H1 (cell line): ENCODE results near the gene CDC42EP3. TPM values are rescaled to one million over a fixed set of nuclear protein-coding genes. Genes with fewer than 3 reads are reported as not detected.

ENCODE experiments used
- CTCF ChIA-PET: fragments of 300-600 bp; sonication (Branson Sonifier 250); formaldehyde crosslinking; loops from one replicate; lab custom pipeline; 2021; ENCODE audit not compliant: partially characterized antibody; lab: Charles Lee
- POLR2A ChIA-PET: fragments of 300-600 bp; sonication (Branson Sonifier 250); formaldehyde crosslinking; loops from one replicate; lab custom pipeline; 2021; ENCODE audit warnings: inconsistent platforms; ENCODE audit not compliant: partially characterized antibody; lab: Charles Lee
- DNase-seq, 2 experiments: peaks; one replicate each; pipeline versions ENCODE4 v3.0.0 to v3.0.0-alpha.2; 2010 to 2022; ENCODE audit warnings: low spot score in 2 of 2, low read depth in 1 of 2, mixed read lengths in 1 of 2
- FAIRE-seq: peaks from 2 replicates; lab custom pipeline; 2011; peaks lifted over from hg19 to GRCh38; lab: Jason Lieb, UNC
- H2AFZ ChIP-seq: 2 replicates; pipeline ENCODE4 v1.8.1; 2012; ENCODE audit warnings: low read length, inconsistent platforms
- H2AK5ac ChIP-seq: 2 replicates; pipeline ENCODE4 v1.6.1; 2013; ENCODE audit warnings: low read depth, low read length
- H2BK120ac ChIP-seq: replicated peaks from 2 replicates; pipeline ENCODE3; 2013; ENCODE audit warnings: low read depth, low read length, inconsistent platforms
- H2BK12ac ChIP-seq: 2 replicates; pipeline ENCODE4 v1.6.1; 2013; ENCODE audit warnings: low read depth, low read length
- H2BK15ac ChIP-seq: 2 replicates; pipeline ENCODE4 v1.6.1; 2013; ENCODE audit warnings: low read length
- H2BK20ac ChIP-seq: 2 replicates; pipeline ENCODE4 v1.6.1; 2013; ENCODE audit warnings: low read length
- H2BK5ac ChIP-seq: 2 replicates; pipeline ENCODE4 v1.6.1; 2013; ENCODE audit warnings: low read depth, low read length
- H3K14ac ChIP-seq: 2 replicates; pipeline ENCODE4 v1.6.1; 2013; ENCODE audit warnings: inconsistent platforms; ENCODE audit not compliant: insufficient read length
- H3K18ac ChIP-seq: 2 replicates; pipeline ENCODE4 v1.6.1; 2013; ENCODE audit warnings: low read length; ENCODE audit errors: extremely low read depth
- H3K23ac ChIP-seq: 2 replicates; pipeline ENCODE4 v1.6.1; 2013; ENCODE audit warnings: inconsistent platforms; ENCODE audit not compliant: insufficient read length
- H3K23me2 ChIP-seq: 2 replicates; pipeline ENCODE4 v1.6.1; 2013; ENCODE audit warnings: low read depth, low read length
- H3K27ac ChIP-seq: 2 replicates; pipeline ENCODE4 v1.6.1; 2011; ENCODE audit warnings: low read depth, low read length, inconsistent platforms
- H3K27me3 ChIP-seq, 4 experiments: replicated peaks in 1 of 4; 1 replicate in 1 of 4; 2 replicates in 3 of 4; pipeline versions ENCODE4 v1.6.1 to v1.8.1; 2011 to 2013; ENCODE audit warnings: low read length in 3 of 4, mild to moderate bottlenecking in 3 of 4, inconsistent platforms in 2 of 4, mixed read lengths in 2 of 4, moderate library complexity in 1 of 4; ENCODE audit not compliant: control insufficient read depth in 3 of 4, insufficient read depth in 3 of 4; ENCODE audit errors: extremely low read depth in 1 of 4
- H3K36me3 ChIP-seq, 4 experiments: 2 replicates each; pipeline versions ENCODE4 v1.6.1 to v1.8.1; 2011 to 2013; ENCODE audit warnings: mild to moderate bottlenecking in 4 of 4, low read length in 3 of 4, moderate library complexity in 2 of 4, control low read depth in 1 of 4, inconsistent platforms in 1 of 4; ENCODE audit not compliant: insufficient read depth in 4 of 4, control insufficient read depth in 2 of 4
- H3K4ac ChIP-seq: replicated peaks from 2 replicates; pipeline ENCODE3; 2013; ENCODE audit warnings: low read length, low read depth, mixed read lengths, inconsistent platforms; ENCODE audit not compliant: insufficient read length
- H3K4me1 ChIP-seq, 4 experiments: replicated peaks in 1 of 4; 1 replicate in 1 of 4; 2 replicates in 3 of 4; pipeline versions ENCODE4 v1.6.1 to v1.8.1; 2011 to 2013; ENCODE audit warnings: low read length in 3 of 4, inconsistent platforms in 2 of 4, mixed read lengths in 1 of 4; ENCODE audit not compliant: insufficient read depth in 4 of 4, control insufficient read depth in 3 of 4
- H3K4me2 ChIP-seq, 2 experiments: 2 replicates each; pipeline versions ENCODE4 v1.6.1 to v1.8.1; 2011 to 2013; ENCODE audit warnings: low read depth in 2 of 2, low read length in 2 of 2, control low read depth in 1 of 2, inconsistent platforms in 1 of 2, mild to moderate bottlenecking in 1 of 2; ENCODE audit not compliant: insufficient read depth in 1 of 2
- H3K4me3 ChIP-seq, 4 experiments: fragments of 200-600, 300-600 bp in 1 of 4; sonication (generic), shearing (Covaris generic), sonication (Bioruptor Twin) in 1 of 4; 2 replicates each; pipeline versions ENCODE4 v1.5.1 to v1.8.1; 2011 to 2016; ENCODE audit warnings: low read length in 4 of 4, low read depth in 3 of 4, control low read depth in 2 of 4, inconsistent platforms in 2 of 4, mild to moderate bottlenecking in 2 of 4, mixed read lengths in 1 of 4, moderate library complexity in 1 of 4; ENCODE audit not compliant: insufficient read depth in 2 of 4; ENCODE audit errors: extremely low read depth in 1 of 4
- H3K56ac ChIP-seq: replicated peaks from 2 replicates; pipeline ENCODE3; 2013; ENCODE audit warnings: low read depth, mild to moderate bottlenecking, mixed read lengths, low read length, inconsistent platforms; ENCODE audit not compliant: insufficient read length
- H3K79me1 ChIP-seq: 2 replicates; pipeline ENCODE4 v1.6.1; 2013; ENCODE audit warnings: low read depth, low read length, control low read depth
- H3K79me2 ChIP-seq, 2 experiments: 2 replicates each; pipeline versions ENCODE4 v1.6.1 to v1.8.1; 2012 to 2013; ENCODE audit warnings: low read length in 2 of 2, mild to moderate bottlenecking in 2 of 2, inconsistent platforms in 1 of 2; ENCODE audit not compliant: insufficient read depth in 2 of 2, control insufficient read depth in 1 of 2
- H3K9ac ChIP-seq, 4 experiments: replicated peaks in 1 of 4; 1 replicate in 1 of 4; 2 replicates in 3 of 4; pipeline versions ENCODE4 v1.6.1 to v1.8.1; 2011 to 2013; ENCODE audit warnings: low read depth in 3 of 4, low read length in 3 of 4, control low read depth in 2 of 4, mild to moderate bottlenecking in 2 of 4, moderate library complexity in 2 of 4, inconsistent platforms in 1 of 4; ENCODE audit errors: extremely low read depth in 1 of 4
- H3K9me3 ChIP-seq, 2 experiments: 2 replicates each; pipeline versions ENCODE4 v1.6.1 to v1.8.1; 2012 to 2013; ENCODE audit warnings: mild to moderate bottlenecking in 2 of 2, moderate library complexity in 2 of 2, control low read depth in 1 of 2, inconsistent platforms in 1 of 2, low read depth in 1 of 2, low read length in 1 of 2, mixed read lengths in 1 of 2; ENCODE audit not compliant: insufficient read depth in 2 of 2
- H4K20me1 ChIP-seq, 2 experiments: replicated peaks in 1 of 2; 2 replicates each; pipeline versions ENCODE3 to v1.8.1; 2011 to 2013; ENCODE audit warnings: inconsistent platforms in 2 of 2, low read length in 2 of 2, mild to moderate bottlenecking in 1 of 2; ENCODE audit not compliant: insufficient read depth in 2 of 2, control insufficient read depth in 1 of 2
- H4K5ac ChIP-seq: 2 replicates; pipeline ENCODE4 v1.6.1; 2013; ENCODE audit warnings: low read length, low read depth, mixed read lengths, inconsistent platforms; ENCODE audit not compliant: insufficient read length
- H4K8ac ChIP-seq: 2 replicates; pipeline ENCODE4 v1.8.0; 2013; ENCODE audit warnings: mild to moderate bottlenecking, moderate library complexity, low read length, inconsistent platforms; ENCODE audit not compliant: insufficient read depth; ENCODE audit errors: extremely low read depth
- H4K91ac ChIP-seq: replicated peaks from 2 replicates; pipeline ENCODE3; 2013; ENCODE audit warnings: low read length, mixed read lengths, inconsistent platforms; ENCODE audit not compliant: insufficient read length
- CHD1 ChIP-seq: IDR thresholded peaks from 2 replicates; pipeline ENCODE4 v1.6.1; 2012; ENCODE audit warnings: low read depth, low read length, improper control_type of control experiment
- FOSL1 ChIP-seq: IDR thresholded peaks from 2 replicates; pipeline ENCODE4 v1.6.1; 2011; ENCODE audit warnings: mild to moderate bottlenecking, low read depth, low read length, moderate library complexity; ENCODE audit not compliant: insufficient read depth
- KDM4A ChIP-seq: IDR thresholded peaks from one replicate; pipeline ENCODE4 v1.7.1; 2012; ENCODE audit warnings: low read depth, mild to moderate bottlenecking, moderate library complexity, low read length, inconsistent platforms; ENCODE audit not compliant: severe bottlenecking
- MAFK ChIP-seq: IDR thresholded peaks from 2 replicates; pipeline ENCODE4 v1.6.1; 2012; ENCODE audit warnings: low read depth, mild to moderate bottlenecking, improper control_type of control experiment, low read length
- POU5F1 ChIP-seq: IDR thresholded peaks from 2 replicates; pipeline ENCODE4 v1.6.1; 2011; ENCODE audit warnings: low read depth, mild to moderate bottlenecking, low read length, moderate library complexity
- SIX5 ChIP-seq: IDR thresholded peaks from 2 replicates; pipeline ENCODE4 v1.6.1; 2011; ENCODE audit warnings: mild to moderate bottlenecking, low read depth, low read length
- SP1 ChIP-seq: IDR thresholded peaks from 2 replicates; pipeline ENCODE4 v1.6.1; 2011; ENCODE audit warnings: low read depth, low read length
- SRF ChIP-seq: IDR thresholded peaks from 2 replicates; pipeline ENCODE4 v1.6.1; 2011; ENCODE audit warnings: mild to moderate bottlenecking, low read depth, low read length, moderate library complexity
- SUZ12 ChIP-seq: fragments of 200-600 bp; sonication (generic); IDR thresholded peaks from 2 replicates; pipeline ENCODE4 v1.6.1; 2012; ENCODE audit warnings: mild to moderate bottlenecking, inconsistent platforms, low read length, moderate library complexity, mixed read lengths
- USF2 ChIP-seq: IDR thresholded peaks from 2 replicates; pipeline ENCODE4 v1.6.1; 2011; ENCODE audit warnings: low read length, improper control_type of control experiment
- WGBS, 2 experiments: shearing (Covaris generic) in 1 of 2; methylation state at CpG; one replicate each; pipeline versions ENCODE4 v1.1.6 to v1.1.7; 2013 to 2015; ENCODE audit warnings: low lambda C conversion rate in 2 of 2, mixed read lengths in 2 of 2, inconsistent platforms in 1 of 2, low coverage in 1 of 2, missing lambda C conversion rate in 1 of 2; ENCODE audit not compliant: insufficient replicate concordance in 2 of 2, insufficient coverage in 1 of 2, insufficient read length in 1 of 2; ENCODE audit errors: extremely low coverage in 1 of 2, missing lambda C conversion rate in 1 of 2; 5-methylcytosine and 5-hydroxymethylcytosine counted together
- polyA plus RNA-seq, 7 experiments: library from polyadenylated mRNA; depleted of rRNA in 3 of 7; stranded (reverse) in 5 of 7; unstranded in 2 of 7; fragments of >200 nt in 5 of 7; fragments of 200-250 nt in 2 of 7; gene quantifications; 1 replicate in 5 of 7; 2 replicates in 1 of 7; 4 replicates in 1 of 7; pipeline versions ENCODE4 v1.2.1 to v1.2.3, GENCODE V29; 2011 to 2013; ENCODE audit warnings: missing spikeins in 2 of 7, mixed read lengths in 2 of 7
- total RNA-seq: library from RNA; stranded (reverse); fragmentation: NEBNext Ultra II Directional; extraction: Animal tissue kit (Norgen Biotek cat#: 25700); gene quantifications from 2 replicates; pipeline ENCODE4 v1.2.1, GENCODE V29; 2021
- TF ChIP-seq, protein P1 (sequence below): IDR thresholded peaks from 2 replicates; pipeline ENCODE4 v1.6.1; 2012; ENCODE audit warnings: low read length, inconsistent platforms

CDC42EP3 gene
- total and polyA plus RNA-seq, 2 of the 8 experiments (the other 6 are each of a cell fraction or from before 2014, with no cell fraction given), result 18.4 to 24.7 TPM

DNA sequence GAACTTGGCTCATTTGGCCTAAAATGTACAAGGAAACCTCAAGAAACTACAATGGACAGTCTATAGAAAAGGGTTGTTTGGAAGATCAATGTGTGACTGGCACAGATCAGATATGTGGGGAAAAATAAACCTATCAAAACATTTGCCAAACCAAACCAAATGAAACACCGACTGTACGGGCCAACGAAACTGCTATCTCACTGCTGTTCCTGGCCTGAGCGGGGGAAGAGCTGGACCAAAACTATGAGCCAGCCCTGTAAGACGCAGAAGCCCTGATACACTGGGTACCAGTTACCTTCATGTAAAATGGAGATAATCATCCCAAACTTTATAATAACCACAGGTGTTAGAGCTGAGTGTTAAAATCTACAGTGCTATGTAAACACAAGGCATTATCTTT lies 11.7 kb downstream of the CDC42EP3 start:
- ChIA-PET POLR2A (interaction anchor here (1.1 to 2.4 kb wide), 2 partner anchors 10 to 12 kb away, joined by 3 to 18 read pairs; no protein-coding TSS in a partner anchor), CTCF (interaction anchor here (0.9 to 1.2 kb wide), 2 partner anchors 172 to 333 kb away, joined by 3 read pairs; no protein-coding TSS in a partner anchor)
- peaks cover 2 to 79% of the 10 kb centered on the region in 2 experiments; a peak in 3 of 4 replicates for H3K79me2 ChIP-seq
- H2BK20ac ChIP-seq, result no peak overlapping the region
- H2BK15ac ChIP-seq, result no peak overlapping the region
- no peak overlapping the region for H2BK12ac ChIP-seq
- H4K20me1 ChIP-seq, result peaks cover 0 to 8% of the 10 kb centered on the region in 2 experiments
- no peak overlapping the region for H3K56ac ChIP-seq
- no peaks in the 10 kb centered on the region for H3K27me3 ChIP-seq
- no peak overlapping the region for H3K4ac ChIP-seq
- H3K23me2 ChIP-seq, result no peaks in the 10 kb centered on the region
- no peak overlapping the region for H2BK120ac ChIP-seq
- H3K23ac ChIP-seq, result no peak overlapping the region
- DNase-seq (no peak), FAIRE-seq (no peak)
- H2AFZ ChIP-seq, result no peak overlapping the region
- H3K9me3 ChIP-seq, result no peaks in the 10 kb centered on the region
- H3K4me1 ChIP-seq, result peaks cover 10 to 33% (median 27%) of the 10 kb centered on the region in 4 experiments
- H2BK5ac ChIP-seq, result no peak overlapping the region
- no peak overlapping the region for H3K4me3 ChIP-seq
- H4K5ac ChIP-seq, result no peak overlapping the region
- H3K18ac ChIP-seq, result no peak overlapping the region
- peaks cover 0 to 4% (median 0%) of the 10 kb centered on the region in 4 experiments; a peak in 1 of 8 replicates for H3K36me3 ChIP-seq
- no peak overlapping the region for H3K14ac ChIP-seq
- H3K27ac ChIP-seq, result no peak overlapping the region
- no peak overlapping the region for H3K9ac ChIP-seq
- H4K8ac ChIP-seq, result no peak overlapping the region
- no peak overlapping the region for H3K4me2 ChIP-seq
- H4K91ac ChIP-seq, result no peak overlapping the region
- H3K79me1 ChIP-seq, result no peaks in the 10 kb centered on the region; the same call in 1 of the 2 replicates
- 93% methylated on average over 5 of the region's 5 CpGs; no CpG with 5 or more reads in 1 of the 2 experiments for WGBS, 2 experiments
- H2AK5ac ChIP-seq, result no peak overlapping the region
- TF ChIP-seq SP1 (no peak), SUZ12 (no peak), POU5F1 (no peak), SIX5 (no peak), MAFK (no peak), KDM4A (no peak), FOSL1 (no peak), CHD1 (no peak), SRF (no peak), USF2 (no peak)
- TF ChIP-seq, protein P1, sequence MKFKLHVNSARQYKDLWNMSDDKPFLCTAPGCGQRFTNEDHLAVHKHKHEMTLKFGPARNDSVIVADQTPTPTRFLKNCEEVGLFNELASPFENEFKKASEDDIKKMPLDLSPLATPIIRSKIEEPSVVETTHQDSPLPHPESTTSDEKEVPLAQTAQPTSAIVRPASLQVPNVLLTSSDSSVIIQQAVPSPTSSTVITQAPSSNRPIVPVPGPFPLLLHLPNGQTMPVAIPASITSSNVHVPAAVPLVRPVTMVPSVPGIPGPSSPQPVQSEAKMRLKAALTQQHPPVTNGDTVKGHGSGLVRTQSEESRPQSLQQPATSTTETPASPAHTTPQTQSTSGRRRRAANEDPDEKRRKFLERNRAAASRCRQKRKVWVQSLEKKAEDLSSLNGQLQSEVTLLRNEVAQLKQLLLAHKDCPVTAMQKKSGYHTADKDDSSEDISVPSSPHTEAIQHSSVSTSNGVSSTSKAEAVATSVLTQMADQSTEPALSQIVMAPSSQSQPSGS, result no peak
